K562 (cell line): ENCODE results near the gene MARK4. TPM values are rescaled to one million over a fixed set of nuclear protein-coding genes. Genes with fewer than 3 reads are reported as not detected.
A peak's percentile ranks its signal among the peaks of the same experiment; 100 is the strongest.

Experiments
- ATAC-seq: fragments of 200-7000 bp; cut with Tn5 transposase; 3 replicates; pipeline ENCODE4 v1.9.1; 2020; ENCODE audit warnings: moderate library complexity
- Bru-seq: library from RNA; stranded (reverse); fragments of 400-500 nt; gene quantifications from one replicate; lab custom pipeline; 2021; lab: Mats Ljungman, UMichigan
- BruChase-seq, 2 experiments: library from RNA; stranded (reverse); fragments of 400-500 nt; gene quantifications; one replicate each; lab custom pipeline; 2021; lab: Mats Ljungman, UMichigan
- BruUV-seq: library from RNA; stranded (reverse); fragments of 400-500 nt; replicated peaks from 2 replicates; lab custom pipeline; 2021; lab: Mats Ljungman, UMichigan
- CTCF ChIA-PET: fragments of 300-600 bp; formaldehyde crosslinking; extraction: SDS; loops from one replicate; lab custom pipeline; 2021; ENCODE audit warnings: low intra/inter-chr PET ratio; lab: Yijun Ruan, JAX
- POLR2A ChIA-PET: fragments of 300-600, 350-650 bp; sonication (Branson Sonifier 250); formaldehyde crosslinking; extraction: SDS; loops from one replicate; lab custom pipeline; 2021; ENCODE audit warnings: antibody characterized with exemption, inconsistent platforms; lab: Yijun Ruan, JAX
- DNase-seq, 4 experiments: peaks; one replicate each; pipeline versions ENCODE4 v3.0.0 to v3.0.0-alpha.2; 2011 to 2018; ENCODE audit warnings: low spot score in 3 of 4, mixed read lengths in 3 of 4; ENCODE audit errors: extremely low read depth in 1 of 4
- FAIRE-seq: peaks from 2 replicates; lab custom pipeline; 2011; peaks lifted over from hg19 to GRCh38; lab: Jason Lieb, UNC
- H2AFZ ChIP-seq: 2 replicates; pipeline ENCODE4 v1.6.0; 2011; ENCODE audit warnings: low read depth, low read length, control low read depth, inconsistent platforms
- H3K27ac ChIP-seq: fragments of 200-600 bp; 3 replicates; pipeline ENCODE4 v1.8.0; 2011; ENCODE audit warnings: low read depth, mild to moderate bottlenecking, control low read depth, inconsistent platforms, low read length, moderate library complexity, mixed read lengths; ENCODE audit errors: extremely low read depth
- H3K27me3 ChIP-seq, 2 experiments: fragments of 300-600 bp in 1 of 2; 2 replicates in 1 of 2; 3 replicates in 1 of 2; pipeline versions ENCODE4 v1.6.0 to v1.8.0; 2011; ENCODE audit warnings: inconsistent platforms in 2 of 2, low read length in 2 of 2, mild to moderate bottlenecking in 1 of 2, mixed read lengths in 1 of 2, moderate library complexity in 1 of 2; ENCODE audit not compliant: control insufficient read depth in 2 of 2, insufficient read depth in 2 of 2
- H3K36me3 ChIP-seq: fragments of 300-600 bp; 3 replicates; pipeline ENCODE4 v1.8.0; 2011; ENCODE audit warnings: mild to moderate bottlenecking, low read length, inconsistent platforms; ENCODE audit not compliant: control insufficient read depth, insufficient read depth
- H3K4me1 ChIP-seq, 2 experiments: fragments of 200-600 bp in 1 of 2; replicated peaks in 1 of 2; 2 replicates in 1 of 2; 3 replicates in 1 of 2; pipeline versions ENCODE4 v1.5.1 to v1.8.0; 2011; ENCODE audit warnings: inconsistent platforms in 2 of 2, low read length in 2 of 2, mild to moderate bottlenecking in 1 of 2, mixed read lengths in 1 of 2, moderate library complexity in 1 of 2; ENCODE audit not compliant: control insufficient read depth in 2 of 2, insufficient read depth in 2 of 2
- H3K4me2 ChIP-seq: 2 replicates; pipeline ENCODE4 v1.6.1; 2011; ENCODE audit warnings: low read length, control low read depth, inconsistent platforms, mixed read lengths; ENCODE audit not compliant: insufficient read depth
- H3K4me3 ChIP-seq: fragments of 200-600 bp; sonication (generic), shearing (Covaris generic); 2 replicates; pipeline ENCODE4 v1.5.1; 2016; ENCODE audit warnings: control low read depth, inconsistent platforms
- H3K79me2 ChIP-seq: fragments of 200-600 bp; 3 replicates; pipeline ENCODE4 v1.8.0; 2011; ENCODE audit warnings: low read length, inconsistent platforms; ENCODE audit not compliant: control insufficient read depth, insufficient read depth
- H3K9ac ChIP-seq, 2 experiments: 2 replicates each; pipeline versions ENCODE4 v1.6.0 to v1.6.1; 2011; ENCODE audit warnings: low read depth in 2 of 2, low read length in 2 of 2, control low read depth in 1 of 2, inconsistent platforms in 1 of 2, mild to moderate bottlenecking in 1 of 2, mixed read lengths in 1 of 2; ENCODE audit not compliant: insufficient read depth in 1 of 2
- H3K9me1 ChIP-seq: one replicate; pipeline ENCODE4 v1.6.0; 2011; ENCODE audit warnings: inconsistent platforms, mild to moderate bottlenecking, low read length, moderate library complexity; ENCODE audit not compliant: control insufficient read depth, insufficient read depth
- H3K9me3 ChIP-seq: replicated peaks from 2 replicates; pipeline ENCODE4 v1.5.1; 2011; ENCODE audit warnings: low read depth, low read length, inconsistent platforms; ENCODE audit not compliant: control insufficient read depth, insufficient read depth
- H4K20me1 ChIP-seq: replicated peaks from 2 replicates; pipeline ENCODE4 v1.6.1; 2011; ENCODE audit warnings: low read length, inconsistent platforms, mixed read lengths; ENCODE audit not compliant: control insufficient read depth, insufficient read depth
- CAMTA2 ChIP-seq: fragments of 250-450 bp; sonication (Bioruptor Pico); conservative IDR thresholded peaks from 2 replicates; pipeline ENCODE4 v1.5.1; 2022
- CC2D1A ChIP-seq: fragments of 450-650 bp; IDR thresholded peaks from 2 replicates; pipeline ENCODE4 v1.6.1; 2017; ENCODE audit warnings: mild to moderate bottlenecking
- DPF2 ChIP-seq: fragments of 450-650 bp; IDR thresholded peaks from 2 replicates; pipeline ENCODE4 v1.6.1; 2016
- GABPA ChIP-seq: fragments of 200-800 bp; sonication (Bioruptor generic); conservative IDR thresholded peaks from 2 replicates; pipeline ENCODE4 v1.6.1; 2016; ENCODE audit warnings: low read depth, missing genetic modification characterization, missing compliant biosample characterization
- HBP1 ChIP-seq: fragments of 450-650 bp; formaldehyde crosslinking; IDR thresholded peaks from 2 replicates; pipeline ENCODE4 v1.4.0; 2022; ENCODE audit warnings: missing genetic modification characterization
- LARP7 ChIP-seq: fragments of 450-650 bp; IDR thresholded peaks from 2 replicates; pipeline ENCODE4 v1.6.1; 2016
- PHF8 ChIP-seq: fragments of 200-600 bp; sonication (generic); IDR thresholded peaks from 2 replicates; pipeline ENCODE4 v1.6.1; 2012; ENCODE audit warnings: mixed run types, mild to moderate bottlenecking, inconsistent platforms, low read length, moderate library complexity, borderline replicate concordance
- RBM39 ChIP-seq: fragments of 200-400 bp; formaldehyde crosslinking; optimal IDR thresholded peaks from 2 replicates; pipeline ENCODE3; 2018; ENCODE audit warnings: low read depth, low read length
- ZNF324 ChIP-seq: fragments of 250-450 bp; sonication (Bioruptor Pico); IDR thresholded peaks from 2 replicates; pipeline ENCODE4 v1.4.0; 2020; ENCODE audit warnings: mild to moderate bottlenecking
- WGBS: fragments of 100-300 bp; shearing (Covaris generic); methylation state at CpG from one replicate; pipeline ENCODE4 v1.1.6; 2016; ENCODE audit warnings: low coverage, mixed read lengths; ENCODE audit not compliant: insufficient coverage; ENCODE audit errors: missing lambda C conversion rate; 5-methylcytosine and 5-hydroxymethylcytosine counted together
- in situ Hi-C: fragments of 300-500 bp; cut with MboI; formaldehyde crosslinking; loops from 4 replicates; pipeline ENCODE4 v1.15.0; 2018; ENCODE audit warnings: inconsistent platforms, mixed read lengths
- intact Hi-C: fragments of 100-400 bp; cut with micrococcal nuclease; formaldehyde crosslinking; loops from 2 replicates; pipeline ENCODE4 v1.14.2; 2022
- long read RNA-seq, 3 experiments: library from polyadenylated mRNA in 2 of 3; library from RNA in 1 of 3; unstranded in 2 of 3; stranded (forward) in 1 of 3; transcript quantifications; one replicate each; pipeline ENCODE4 v2.0.0, GENCODE V29; 2019 to 2022
- polyA minus RNA-seq, 3 experiments: library from RNA; depleted of rRNA, polyadenylated mRNA; stranded (reverse); fragments of >200 nt; gene quantifications; 2 replicates each; pipeline ENCODE4 v1.2.3, GENCODE V29; 2011
- polyA plus RNA-seq, 8 experiments: library from polyadenylated mRNA; depleted of rRNA in 4 of 8; stranded (reverse) in 5 of 8; unstranded in 3 of 8; fragments of >200 nt; fragmentation: Nextera tagmentation in 2 of 8; fragmentation: Illumina TruSeq in 1 of 8; extraction: Ambion mirVana in 2 of 8; extraction: Trizol in 1 of 8; gene quantifications; 2 replicates each; pipeline versions ENCODE4 v1.2.1 to v1.2.3, GENCODE V29; 2011 to 2014; ENCODE audit warnings: inconsistent platforms in 1 of 8, missing spikeins in 1 of 8
- total RNA-seq, 7 experiments: library from RNA; depleted of rRNA in 6 of 7; stranded (reverse); fragments of >200 nt in 6 of 7; fragmentation: Illumina TruSeq in 2 of 7; extraction: Trizol in 2 of 7; gene quantifications; 2 replicates each; pipeline versions ENCODE4 v1.2.1 to v1.2.3, GENCODE V29; 2011 to 2021; ENCODE audit warnings: low replicate concordance in 1 of 7
- TF ChIP-seq, protein P1 (sequence below): IDR thresholded peaks from 3 replicates; pipeline ENCODE4 v1.6.1; 2011; ENCODE audit warnings: borderline replicate concordance, mild to moderate bottlenecking; ENCODE audit not compliant: insufficient read length, insufficient read depth
- TF ChIP-seq, protein P2 (sequence below): fragments of 250-450 bp; sonication (Bioruptor Pico); IDR thresholded peaks from 2 replicates; pipeline ENCODE4 v1.8.0; 2022; ENCODE audit warnings: moderate library complexity, mild to moderate bottlenecking, inconsistent platforms

MARK4 gene
- total RNA-seq (2011; cell fraction: chromatin; rRNA removed; ENCODE audit: low replicate concordance) = 37.2 and 76.7 TPM in 2 replicates
- total RNA-seq (2011; cell fraction: nucleolus; rRNA removed) = 24.3 TPM in 2 replicates
- 26.7 and 28.1 TPM in 2 replicates for total RNA-seq (2011; cell fraction: nucleoplasm; rRNA removed)
- 7.9 and 8.6 TPM in 2 replicates for total RNA-seq (2014; rRNA removed)
- 6.7 and 6.8 TPM in 2 replicates for total RNA-seq (2014; rRNA removed; fragmentation: Illumina TruSeq; extraction: Trizol)
- 4.2 and 5.2 TPM in 2 replicates for total RNA-seq (2015; rRNA removed; fragmentation: Illumina TruSeq; extraction: Trizol)
- total RNA-seq (2021) = 24.8 and 29.4 TPM in 2 replicates
- 9.5 and 11.1 TPM in 2 replicates for polyA plus RNA-seq (2011; rRNA removed)
- polyA plus RNA-seq (2011; cell fraction: cytosol; rRNA removed) = 4.4 and 6.2 TPM in 2 replicates
- 9.6 and 10.2 TPM in 2 replicates for polyA plus RNA-seq (2011; cell fraction: nucleus; rRNA removed)
- polyA plus RNA-seq (2012) = 15.2 and 27.5 TPM in 2 replicates
- 18.4 and 24.5 TPM in 2 replicates for polyA plus RNA-seq (2014; fragmentation: Illumina TruSeq; extraction: Trizol)
- under 1 TPM; 0.52 to 0.96 TPM for polyA plus RNA-seq (2014; fragmentation: Nextera tagmentation; extraction: Ambion mirVana)
- 7.4 and 12.7 TPM in 2 replicates for polyA plus RNA-seq (2014; rRNA removed)
- 16.3 and 17.7 TPM in 2 replicates for polyA minus RNA-seq (2011; rRNA and poly(A)+ RNA removed)
- 11.7 and 21.8 TPM in 2 replicates for polyA minus RNA-seq (2011; cell fraction: cytosol; rRNA and poly(A)+ RNA removed)
- polyA minus RNA-seq (2011; cell fraction: nucleus; rRNA and poly(A)+ RNA removed) = 5.0 and 5.4 TPM in 2 replicates
- Bru-seq, nascent RNA = percentile 57 among the genes with signal in this experiment
- percentile 58 among the genes with signal in this experiment for BruChase-seq, experiment 1, labeled RNA remaining after a 2-hour chase
- percentile 60 among the genes with signal in this experiment for BruChase-seq, experiment 2, labeled RNA remaining after a 6-hour chase
- long read RNA-seq, experiment 1, partial matches to known transcripts = 14 of 55 reads
- long read RNA-seq, experiment 1, other reads (novel, unspliced or antisense) = 39 of 55 reads
- long read RNA-seq, experiment 2, transcript MARK4-201 (17 exons, 3,573 nt) = major isoform, 5 of 36 reads
- long read RNA-seq, experiment 2, partial matches to known transcripts = 21 of 36 reads
- long read RNA-seq, experiment 2, other reads (novel, unspliced or antisense) = 10 of 36 reads
- long read RNA-seq, experiment 3, partial matches to known transcripts = 0 of 2 reads
- long read RNA-seq, experiment 3, other reads (novel, unspliced or antisense) = 2 of 2 reads

- Histone ChIP-seq H3K4me3 (peak within 1 kb of the TSS; percentile 65), H2AFZ (peak within 1 kb of the TSS; percentile 99), H4K20me1 (peaks cover 15% of the 10 kb centered on the region), H3K79me2 (peaks cover 38% of the 10 kb centered on the region), H3K9me1 (no peaks in the 10 kb centered on the region), H3K4me1 (peaks cover 23 to 55% of the 10 kb centered on the region in 2 experiments), H3K36me3 (peaks cover 11% of the 10 kb centered on the region; the same call in 2 of the 3 replicates), H3K4me2 (peak within 1 kb of the TSS; percentile 83), H3K9ac (peak within 1 kb of the TSS; percentile 62 to 94), H3K9me3 (no peaks in the 10 kb centered on the region), H3K27me3 (no peaks in the 10 kb centered on the region), H3K27ac (peak within 1 kb of the TSS; percentile 68; the same call in 2 of the 3 replicates)
- no TSS peak for BruUV-seq
- in situ Hi-C loops (no loop called here), intact Hi-C loops (no loop called here)
- 0% methylated on average over 7 of the region's 58 CpGs for WGBS
- FAIRE-seq (peak; percentile 48), ATAC-seq (peak; percentile 73), DNase-seq (peak; percentile 74 to 96 (median 96))
- ChIA-PET POLR2A (interaction anchor here (0.7 kb wide), 1 partner anchor 102 kb away, joined by 3 read pairs; no protein-coding TSS in a partner anchor), CTCF (no interaction called here)
- TF ChIP-seq, protein P1, sequence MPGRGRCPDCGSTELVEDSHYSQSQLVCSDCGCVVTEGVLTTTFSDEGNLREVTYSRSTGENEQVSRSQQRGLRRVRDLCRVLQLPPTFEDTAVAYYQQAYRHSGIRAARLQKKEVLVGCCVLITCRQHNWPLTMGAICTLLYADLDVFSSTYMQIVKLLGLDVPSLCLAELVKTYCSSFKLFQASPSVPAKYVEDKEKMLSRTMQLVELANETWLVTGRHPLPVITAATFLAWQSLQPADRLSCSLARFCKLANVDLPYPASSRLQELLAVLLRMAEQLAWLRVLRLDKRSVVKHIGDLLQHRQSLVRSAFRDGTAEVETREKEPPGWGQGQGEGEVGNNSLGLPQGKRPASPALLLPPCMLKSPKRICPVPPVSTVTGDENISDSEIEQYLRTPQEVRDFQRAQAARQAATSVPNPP = no peak
- TF ChIP-seq CAMTA2 (CRISPR knock-in tag) = no peak
- TF ChIP-seq HBP1 (CRISPR knock-in tag) = 0 out of 2 replicates have a peak, but pooled peaks have one; percentile 68
- TF ChIP-seq CC2D1A = peak; percentile 68
- TF ChIP-seq, protein P2, sequence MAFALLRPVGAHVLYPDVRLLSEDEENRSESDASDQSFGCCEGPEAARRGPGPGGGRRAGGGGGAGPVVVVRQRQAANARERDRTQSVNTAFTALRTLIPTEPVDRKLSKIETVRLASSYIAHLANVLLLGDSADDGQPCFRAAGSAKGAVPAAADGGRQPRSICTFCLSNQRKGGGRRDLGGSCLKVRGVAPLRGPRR (CRISPR knock-in tag) = no peak
- TF ChIP-seq ZNF324 = no peak
- peak; percentile 71; the same call in 1 of the 2 replicates for TF ChIP-seq DPF2
- TF ChIP-seq LARP7 = 0 out of 2 replicates have a peak, but pooled peaks have one; percentile 72
- peak; percentile 57; the same call in 1 of the 2 replicates for TF ChIP-seq GABPA (tag)
- TF ChIP-seq PHF8 = peak; percentile 61; the same call in 1 of the 2 replicates
- no peak for TF ChIP-seq RBM39
Observed at GRCh38 chr19:45250832-45251451, at the start of gene MARK4. Gene MARK4 (plus strand): TSS chr19:45251271. CDS start chr19:45251589, 318 bp downstream.
